Kidney capillary endothelial cell (primary cell): Measurements from ENCODE around the gene DGKI.
A peak's percentile ranks its signal among the peaks of the same experiment; 100 is the strongest.

Source experiments
- DNase-seq: peaks from one replicate; pipeline ENCODE4 v3.0.0-alpha.2; 2018; ENCODE audit warnings: low spot score

Gene DGKI

DNA sequence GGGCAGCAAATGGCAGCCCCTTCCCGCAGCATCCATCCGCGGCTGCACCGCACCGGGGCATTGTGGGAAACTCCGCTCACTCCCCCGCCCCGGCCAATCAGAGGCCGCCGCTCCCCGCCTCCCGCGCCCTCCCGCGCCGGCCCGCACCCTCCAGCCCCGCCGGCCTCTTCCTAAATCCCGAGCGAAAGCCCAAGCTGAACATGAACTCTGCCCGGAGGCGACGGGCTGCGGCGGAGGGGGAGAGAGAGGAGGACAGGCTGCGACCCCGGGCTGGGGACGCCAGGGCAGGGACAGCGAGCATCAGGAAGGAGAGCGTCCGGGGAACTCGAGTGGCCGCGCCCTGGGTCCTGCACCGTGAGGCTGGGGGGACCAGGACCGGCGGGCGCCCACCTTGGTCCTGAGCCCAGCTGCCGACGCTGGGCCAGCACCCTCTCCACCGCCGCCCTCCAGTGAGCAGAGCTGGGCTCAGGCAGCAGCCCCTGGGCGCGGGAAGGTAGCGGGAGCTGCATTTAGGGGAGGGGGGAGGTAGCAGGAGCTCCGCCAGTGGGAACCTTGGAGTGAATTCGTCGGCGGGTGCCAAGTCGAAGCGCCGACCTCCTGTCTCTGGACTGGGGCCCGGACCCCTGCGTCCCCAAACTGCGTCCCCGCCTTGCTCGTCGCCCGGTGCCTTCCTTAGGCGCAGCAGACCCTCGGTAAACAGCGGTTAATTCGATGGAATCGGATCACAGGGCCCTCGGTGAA is at the start of gene DGKI:
TSS of gene DGKI (minus strand) at position 148 of the 741 bp plus-strand sequence.
- no peak for DNase-seq

DNA sequence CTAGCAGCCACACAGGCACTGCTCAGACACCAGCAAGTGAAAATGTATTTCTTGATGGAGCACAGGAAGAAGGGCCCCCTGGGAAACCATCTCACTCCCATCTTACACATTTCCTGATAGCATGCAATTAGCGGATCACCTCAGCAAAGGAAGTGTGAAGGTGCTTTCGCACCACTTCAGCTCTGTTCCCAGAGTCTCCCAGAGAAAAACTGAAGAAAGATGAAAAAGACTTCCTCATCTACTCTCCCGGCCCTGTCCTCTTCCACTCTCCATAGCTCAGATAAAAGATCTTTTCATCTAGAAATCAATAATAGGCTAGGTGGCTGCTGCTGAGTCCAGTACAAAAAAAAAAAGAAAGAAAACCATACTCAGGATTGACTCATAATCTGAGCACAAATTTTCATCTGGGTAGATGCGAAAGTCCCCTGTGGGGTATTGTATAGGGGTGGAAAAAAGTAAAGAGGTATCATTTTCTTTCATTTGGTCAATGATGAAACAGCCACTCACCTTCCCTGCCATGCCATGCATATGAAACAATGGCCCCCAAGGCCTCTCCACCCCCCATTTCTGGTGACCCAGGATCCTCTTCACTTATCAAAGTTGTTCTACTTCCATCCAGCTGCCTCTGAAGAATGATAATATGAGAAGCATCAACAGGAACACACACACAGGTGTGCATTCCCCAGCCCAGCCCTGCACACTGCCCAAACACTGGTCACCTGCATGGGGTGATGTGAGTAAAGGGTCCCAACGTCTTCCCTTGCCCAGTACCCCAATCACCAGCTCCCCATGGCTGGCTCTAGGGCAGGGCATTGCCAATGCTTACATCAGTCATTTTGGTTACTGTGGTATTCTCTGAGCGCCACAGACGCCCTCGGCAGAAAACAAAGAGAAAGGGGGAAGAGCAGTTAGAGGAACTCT is 48.8 kb upstream of the DGKI start:
- DNase-seq, result no peak

DNA sequence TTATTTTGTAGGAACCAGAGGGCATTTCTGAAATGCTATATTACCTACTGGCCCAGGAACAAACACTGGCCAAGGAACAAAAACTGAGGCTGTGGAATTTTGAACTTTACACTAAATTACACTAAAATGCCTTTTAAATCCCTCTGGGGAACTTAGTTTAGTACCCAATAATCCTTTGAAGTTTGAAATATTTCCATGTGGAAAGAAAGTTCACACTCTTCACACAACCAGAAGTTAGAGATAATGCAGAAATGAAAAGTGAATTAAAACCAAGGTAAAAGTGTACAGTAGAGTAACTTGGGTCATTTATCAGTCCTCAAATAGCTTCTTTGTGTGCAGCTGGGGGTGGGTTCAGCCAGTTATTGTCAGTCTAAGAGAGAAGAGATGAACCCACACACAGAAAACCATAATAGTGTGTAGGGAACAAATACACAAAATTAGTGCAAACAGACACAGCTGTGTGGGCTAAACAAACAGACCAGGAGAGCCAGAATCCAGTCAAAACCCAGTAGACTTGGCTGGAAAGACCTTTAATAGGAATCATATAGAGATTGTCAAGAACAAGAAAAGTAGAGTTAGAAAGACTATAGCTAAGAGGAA is 46.5 kb upstream of the DGKI start:
- DNase-seq, result no peak

DNA sequence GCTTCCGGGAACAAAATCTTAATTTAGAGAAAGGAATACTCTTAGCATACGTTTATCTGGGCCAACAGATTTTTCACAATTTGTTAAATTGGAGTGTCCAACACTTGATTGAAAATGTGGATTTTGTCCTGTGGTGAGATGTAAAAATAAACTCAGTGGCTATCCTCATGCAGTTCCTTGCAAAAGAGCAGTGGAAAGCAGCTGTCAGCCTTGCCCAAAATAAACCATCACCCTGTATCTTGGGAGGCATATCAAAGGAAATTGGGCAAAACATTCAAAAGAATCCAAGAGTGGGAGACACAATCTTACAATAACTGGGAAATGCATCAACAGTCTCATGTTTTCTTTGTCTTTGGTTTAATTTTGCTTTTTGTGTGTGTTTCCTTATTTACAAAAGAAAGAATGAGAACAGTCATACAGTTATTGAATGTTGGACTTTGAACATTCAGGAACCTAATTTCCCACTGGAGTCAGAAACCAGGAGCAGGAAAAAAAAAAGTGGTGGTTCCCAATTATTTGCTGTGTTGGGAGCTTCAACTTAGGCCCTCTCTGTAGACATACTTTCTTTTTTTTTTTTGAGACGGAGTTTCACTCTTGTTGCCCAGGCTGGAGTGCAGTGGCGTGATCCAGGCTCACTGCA is 44.4 kb upstream of the DGKI start:
- no peak for DNase-seq

DNA sequence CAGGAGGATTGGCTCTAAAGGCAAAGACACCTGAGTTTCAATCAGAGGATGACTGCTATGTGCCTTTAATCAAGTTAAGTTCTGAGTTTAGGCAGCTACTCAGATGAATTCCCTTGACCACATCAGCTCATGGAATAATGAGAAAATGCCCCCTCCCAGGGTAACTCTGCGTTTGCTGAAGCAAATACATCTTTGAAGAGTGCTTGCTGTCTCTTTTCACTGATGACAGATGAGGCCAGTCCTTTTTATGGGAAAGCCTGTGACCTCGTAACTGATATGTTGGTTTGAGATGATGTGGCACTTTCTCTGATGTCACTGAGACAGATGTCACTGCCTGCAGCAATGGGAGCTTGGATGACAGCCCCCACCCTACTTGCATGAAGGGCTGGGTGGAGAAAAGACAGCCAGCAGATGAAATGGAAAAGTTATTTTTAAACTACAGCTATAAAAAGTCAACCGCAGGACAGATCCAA is 43.7 kb upstream of the DGKI start:
- no peak for DNase-seq

DNA sequence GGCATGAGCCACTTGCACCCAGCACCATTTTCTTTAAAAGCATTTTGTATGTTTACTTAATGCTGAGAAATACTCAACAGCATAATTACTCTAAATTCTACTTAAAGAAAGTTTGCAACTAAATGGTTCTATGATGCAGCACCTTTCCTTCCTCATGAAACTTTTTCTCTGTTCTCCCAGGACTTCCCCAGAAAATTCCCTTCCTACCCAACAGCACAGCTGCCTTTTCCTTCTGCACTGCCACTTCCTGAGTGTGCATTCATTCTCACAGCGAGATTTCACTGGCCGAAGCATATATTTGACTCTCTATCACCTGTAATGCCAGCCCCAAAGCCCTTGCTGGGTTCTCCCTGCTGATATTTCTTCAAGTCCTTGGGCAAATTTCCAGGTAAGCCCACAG is 41.5 kb upstream of the DGKI start:
- no peak for DNase-seq

DNA sequence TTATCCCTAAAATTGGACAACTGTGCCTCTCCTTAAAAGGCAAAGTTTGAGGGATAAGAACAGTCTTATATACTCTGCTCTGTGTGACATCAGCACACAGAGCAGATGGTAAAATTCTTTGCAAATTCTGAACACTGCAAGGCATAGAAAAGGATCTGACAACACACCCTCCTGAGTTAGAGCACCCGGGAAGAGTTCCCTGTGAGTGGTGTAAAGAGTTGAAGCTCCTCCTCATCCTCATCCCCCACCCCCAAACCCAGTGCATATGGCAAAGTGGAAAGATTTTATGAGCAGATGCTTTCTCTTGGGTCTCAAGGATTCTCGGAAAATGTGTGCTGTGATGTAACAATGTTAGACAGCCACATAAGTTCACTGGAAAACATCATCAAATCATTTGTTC is 40.0 kb upstream of the DGKI start:
- DNase-seq, result no peak

DNA sequence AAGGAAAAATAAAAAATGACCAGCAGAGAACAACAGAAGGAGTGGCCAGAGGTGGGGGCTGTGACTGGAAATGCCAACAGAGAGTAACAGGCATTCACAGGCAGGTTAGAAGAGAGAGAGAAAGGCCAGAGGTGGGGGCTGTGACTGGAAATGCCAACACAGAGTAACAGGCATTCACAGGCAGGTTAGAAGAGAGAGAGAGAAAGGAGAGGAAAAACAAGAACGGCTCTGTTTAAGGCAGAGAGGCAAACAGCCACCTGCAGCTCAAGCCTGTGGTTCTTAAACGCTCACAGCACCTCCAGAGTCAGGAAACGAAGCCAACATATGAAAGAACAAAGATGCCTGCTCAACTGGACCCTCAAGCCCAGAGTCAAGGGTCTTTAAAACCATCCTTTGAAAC is 39.5 kb upstream of the DGKI start:
- no peak for DNase-seq

DNA sequence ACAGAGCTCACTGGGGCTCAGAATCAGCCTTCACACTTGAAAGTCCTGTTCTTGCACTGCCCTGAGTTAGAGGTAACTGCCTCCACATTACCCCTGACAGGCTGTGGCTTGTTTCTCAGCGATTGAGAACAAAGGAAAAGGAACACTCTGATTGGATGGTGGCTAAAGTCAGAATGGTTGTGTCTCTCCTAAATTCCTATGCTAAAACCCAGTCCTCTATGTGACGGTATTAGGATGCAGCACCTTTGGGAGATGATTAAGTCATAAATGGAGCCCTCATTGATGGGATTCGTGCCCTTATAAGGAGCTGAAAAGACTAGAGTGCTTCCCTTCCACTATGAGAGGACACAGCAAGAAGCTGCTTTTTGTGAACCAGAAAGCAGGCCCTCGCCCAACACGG is 38.9 kb upstream of the DGKI start:
- no peak for DNase-seq

DNA sequence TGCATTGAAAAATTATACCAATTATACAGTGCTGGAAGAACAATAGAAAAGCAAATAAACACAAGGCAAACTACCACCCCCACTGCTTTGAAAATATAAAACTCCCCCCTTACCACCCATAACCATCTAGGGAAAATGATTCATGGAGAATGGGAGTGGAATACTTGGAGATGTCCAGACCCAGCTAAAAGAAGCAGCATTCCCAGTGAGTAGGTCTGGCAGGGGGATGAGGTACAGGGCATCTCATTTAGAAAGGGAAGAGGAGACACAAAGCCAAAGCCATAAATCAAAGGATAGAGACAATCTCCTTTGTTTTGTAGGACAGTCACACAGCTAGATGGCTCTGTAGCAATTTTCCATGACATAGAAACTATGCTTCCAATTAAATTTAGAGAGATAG is 36.0 kb upstream of the DGKI start:
- no peak for DNase-seq

DNA sequence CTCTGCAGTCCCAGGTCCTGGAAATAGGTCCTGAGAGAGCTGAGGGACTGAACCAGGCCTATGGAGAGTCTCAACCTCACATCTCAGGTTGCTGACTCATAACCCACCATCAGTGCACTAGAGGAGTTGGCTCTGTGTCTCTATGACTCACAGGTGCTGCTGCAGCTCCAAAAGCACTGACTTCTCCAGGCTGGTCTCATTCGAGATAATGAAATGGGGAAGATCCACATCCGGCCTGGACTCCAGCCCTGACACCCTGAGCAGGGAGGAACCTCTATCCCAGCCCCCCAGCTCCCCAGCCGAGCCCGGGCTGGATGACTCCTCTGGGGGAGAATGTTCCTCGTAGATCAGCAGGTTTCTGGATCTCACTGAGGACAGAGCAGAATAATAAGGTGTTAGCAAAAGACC is 35.5 kb upstream of the DGKI start:
- peak; percentile 46 for DNase-seq

DNA sequence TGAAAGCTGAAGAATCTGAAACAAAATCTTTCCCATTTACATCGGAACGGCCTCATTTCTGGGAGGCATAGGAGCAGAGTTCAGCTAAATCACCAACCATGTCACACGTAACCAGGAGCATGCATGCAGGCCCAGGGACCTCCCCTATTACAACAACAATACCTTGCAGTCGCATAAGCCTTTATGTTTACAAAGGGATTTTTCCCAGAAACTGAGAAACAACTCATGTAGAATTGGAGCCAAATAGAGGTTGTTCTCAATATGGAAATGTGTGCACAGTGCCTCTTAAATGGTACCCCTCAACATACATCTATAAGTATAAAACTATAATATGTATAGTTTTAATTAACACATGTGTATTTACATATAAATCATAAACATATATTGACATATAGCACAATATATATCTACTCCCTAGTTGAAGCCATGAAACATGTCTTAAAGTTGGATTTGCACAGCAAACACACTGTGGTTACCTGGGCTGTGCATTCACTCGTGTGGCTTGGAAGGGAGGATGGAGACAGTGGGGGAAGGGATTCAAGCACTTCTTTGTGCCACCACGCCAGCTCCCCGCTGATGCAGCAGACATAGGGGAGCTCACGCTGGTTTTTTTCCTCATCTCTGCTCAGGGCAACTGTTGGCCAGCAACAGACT is 35.0 kb upstream of the DGKI start:
- DNase-seq, result no peak

DNA sequence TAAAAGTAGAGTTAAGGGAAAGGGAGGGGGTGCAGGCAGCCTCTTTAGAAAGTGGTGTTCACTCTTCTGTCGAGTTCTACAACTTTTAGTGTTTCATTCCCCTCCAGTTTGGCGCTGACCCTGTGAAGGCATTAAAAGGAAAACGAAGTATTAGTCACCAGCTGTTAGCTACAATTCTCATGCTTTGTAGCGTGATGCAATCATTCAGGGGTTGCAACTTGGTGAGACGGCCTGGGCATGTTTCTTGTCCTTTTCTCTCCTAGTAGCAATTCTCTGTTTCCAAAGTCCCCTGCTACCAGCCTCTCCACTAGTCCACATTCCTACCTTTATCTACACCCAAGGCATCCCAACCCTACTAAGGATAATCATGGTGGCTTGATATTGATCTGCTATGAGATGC is 33.7 kb upstream of the DGKI start:
- no peak for DNase-seq

DNA sequence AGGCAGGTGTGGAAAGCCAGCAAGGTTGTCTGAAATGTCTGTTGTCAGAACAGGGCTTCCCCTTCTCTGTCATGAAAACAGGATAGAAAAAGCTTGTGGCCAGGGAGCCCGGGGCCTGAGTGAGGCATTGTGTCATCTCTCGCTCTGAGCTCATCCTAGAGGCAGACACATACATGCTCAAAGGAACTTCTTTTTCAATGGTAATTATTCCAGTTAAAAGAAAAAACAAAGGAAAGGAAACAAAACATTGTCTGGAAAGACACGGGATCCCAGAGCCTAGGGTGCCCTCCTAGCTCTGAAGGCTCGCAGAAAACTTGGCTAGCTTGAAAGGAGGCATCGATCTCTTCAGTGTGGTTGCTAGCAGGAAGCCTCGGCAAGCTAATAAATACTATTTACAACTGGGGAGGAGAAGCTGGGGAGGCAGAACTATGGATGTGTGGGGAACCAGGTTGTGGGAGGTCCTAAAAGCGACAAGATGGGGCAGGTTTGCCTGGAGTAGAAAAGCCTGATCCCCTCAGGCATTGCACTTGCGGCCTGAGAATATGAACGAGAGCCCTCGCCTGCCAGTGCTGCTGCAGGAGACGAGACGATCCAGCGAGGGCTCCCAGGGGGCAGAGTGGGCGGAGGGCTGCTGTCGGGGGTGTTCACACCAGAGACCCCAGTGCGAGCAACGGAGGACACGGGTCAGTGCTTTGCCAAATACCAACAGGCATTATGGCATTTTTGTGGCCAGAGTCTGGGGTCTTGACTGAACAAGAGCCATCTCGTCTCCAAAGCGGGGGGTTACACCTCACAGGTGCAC is 32.8 kb upstream of the DGKI start:
- DNase-seq, result no peak

DNA sequence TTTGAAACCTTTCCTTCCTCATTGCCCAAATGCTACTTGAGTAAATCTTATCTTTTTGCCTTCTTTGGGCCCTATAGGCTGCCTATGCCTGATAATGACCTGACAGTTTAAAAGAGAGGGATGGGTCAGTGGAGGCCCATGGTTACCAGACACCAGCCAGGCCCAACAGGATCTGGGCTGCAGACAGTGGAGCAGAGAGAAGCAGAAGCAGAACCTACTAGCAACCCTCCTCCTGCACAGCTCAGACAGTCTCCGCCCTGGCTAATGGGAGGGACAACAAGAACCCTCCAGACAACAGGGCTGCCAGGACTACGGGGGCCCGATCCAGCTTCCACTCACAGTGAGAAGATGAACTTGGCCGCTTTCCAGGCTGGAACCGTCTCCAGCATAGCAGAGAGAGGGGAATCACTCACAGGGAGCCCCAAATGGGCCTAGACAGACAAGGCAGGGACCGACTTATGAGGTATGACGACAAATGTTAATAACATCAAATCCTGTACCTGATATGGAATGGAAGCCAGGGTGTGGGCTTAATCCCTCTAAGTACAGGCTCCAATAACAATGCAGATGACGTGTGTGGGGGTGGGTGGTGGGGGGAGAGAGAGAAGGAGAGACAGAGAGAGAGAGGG is 31.7 kb upstream of the DGKI start:
- no peak for DNase-seq

DNA sequence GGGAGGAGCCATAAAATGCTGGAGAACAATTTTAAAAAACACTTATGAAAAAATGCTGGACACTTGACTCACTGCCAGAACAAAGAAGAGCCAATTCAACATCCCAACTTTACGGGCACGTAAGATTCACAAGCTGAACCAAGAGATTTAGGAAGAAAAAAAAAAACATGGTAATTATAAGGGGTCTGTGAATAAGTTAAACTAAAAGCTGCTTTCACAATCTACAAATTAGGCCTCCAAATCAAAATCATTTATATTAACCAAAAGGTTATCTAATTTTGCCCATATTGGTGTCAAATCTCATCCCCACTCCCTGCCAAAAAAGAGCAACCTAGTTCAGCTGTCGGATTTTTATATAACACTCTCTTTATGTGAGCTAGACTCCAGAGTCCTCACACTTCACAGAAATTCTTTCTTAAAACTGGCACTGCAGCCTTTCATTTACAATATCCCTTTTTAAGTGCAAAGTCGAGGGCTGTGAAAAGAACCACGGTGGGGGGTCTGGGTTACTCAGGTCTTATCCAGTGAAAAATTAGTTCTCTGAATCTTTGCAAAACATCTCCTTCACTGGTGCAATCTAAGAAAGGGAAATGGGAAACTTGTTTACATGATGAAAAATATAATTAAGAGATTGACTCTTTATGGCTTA is 30.4 kb upstream of the DGKI start:
- no peak for DNase-seq

DNA sequence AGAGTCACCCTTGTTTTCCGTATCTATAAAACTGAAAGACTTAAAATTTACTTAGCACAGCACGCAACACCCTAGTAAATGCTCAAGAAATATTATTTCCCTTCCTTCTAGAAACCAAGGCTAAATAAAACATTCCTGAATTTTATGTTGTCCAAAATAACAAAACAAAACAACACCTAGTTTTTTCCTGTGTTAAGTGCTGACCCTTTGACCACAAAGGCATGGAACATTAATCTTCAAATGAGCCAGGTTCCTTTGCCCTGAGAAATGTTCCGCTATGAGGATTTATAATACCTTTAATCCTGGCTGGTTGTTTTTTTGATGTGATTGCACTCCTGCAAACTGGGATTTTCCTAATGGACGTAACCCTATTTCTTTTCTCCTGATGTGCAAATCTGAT is 29.0 kb upstream of the DGKI start:
- no peak for DNase-seq

DNA sequence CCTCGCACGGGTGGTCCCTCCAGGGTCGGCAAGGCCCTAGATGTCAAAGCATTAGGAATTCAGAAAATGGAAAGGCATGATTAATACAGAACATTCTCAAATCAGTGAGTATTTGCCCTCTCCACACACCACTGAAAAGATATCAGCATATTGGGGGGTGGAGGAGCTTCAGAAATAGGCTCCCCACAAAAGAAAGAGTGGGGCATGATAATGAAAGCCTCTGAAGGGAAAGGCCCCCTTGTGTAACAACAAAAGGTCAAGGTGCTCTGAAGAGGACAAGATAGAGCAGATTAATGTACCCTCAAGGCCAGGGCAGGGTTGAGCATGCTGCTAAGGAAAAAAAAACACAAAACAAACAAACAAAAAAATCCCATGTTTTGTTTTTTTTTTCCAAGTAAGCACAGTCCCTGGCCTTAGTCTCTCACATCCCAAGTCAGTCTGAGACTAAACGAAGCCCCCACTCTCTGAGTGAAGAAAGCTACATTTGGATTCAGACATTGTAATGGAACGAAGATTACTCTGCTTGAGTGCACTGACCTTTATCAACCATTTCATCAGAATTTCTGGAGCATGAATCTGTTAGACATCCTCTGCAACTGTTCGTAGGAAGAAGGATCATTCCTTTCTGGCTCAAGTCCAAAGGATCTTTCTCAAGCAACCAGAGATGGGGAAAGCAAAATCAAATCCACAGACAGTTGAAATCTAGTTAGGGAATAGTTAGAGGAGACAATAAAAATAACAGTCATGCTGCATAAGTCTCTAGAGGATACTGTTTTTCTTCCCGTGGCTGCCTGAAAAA is 27.4 kb upstream of the DGKI start:
- peak; percentile 9 for DNase-seq

DNA sequence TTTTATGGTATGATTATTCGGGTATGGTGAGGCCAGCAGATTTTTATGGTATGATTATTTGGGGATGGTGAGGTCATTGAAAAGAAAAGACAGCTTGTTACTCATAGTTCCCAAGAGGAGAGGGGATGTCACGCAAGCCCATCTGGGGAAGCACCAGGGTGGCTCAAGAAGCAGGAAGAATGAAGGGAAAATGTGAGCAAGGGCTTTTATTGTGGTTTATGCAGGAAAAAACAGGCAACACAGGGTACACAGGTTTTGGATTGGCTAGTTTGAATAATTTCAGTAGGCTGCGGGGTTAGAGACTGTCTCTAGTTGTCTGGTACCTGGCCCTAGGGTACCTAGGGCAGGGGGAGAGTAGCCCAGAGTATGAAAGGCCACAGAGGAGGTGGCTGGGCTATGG is 26.8 kb upstream of the DGKI start:
- no peak for DNase-seq
